Bronchial epithelial cell (primary cell): ENCODE data around the gene C2orf76. TPM values are rescaled to one million over a fixed set of nuclear protein-coding genes. Genes with fewer than 3 reads are reported as not detected.
A peak's percentile ranks its signal among the peaks of the same experiment; 100 is the strongest.

Experiments used
- DNase-seq: peaks from one replicate; pipeline ENCODE4 v3.0.0-alpha.2; 2010; ENCODE audit warnings: low read depth
- FAIRE-seq: peaks from 2 replicates; lab custom pipeline; 2011; peaks lifted over from hg19 to GRCh38; lab: Jason Lieb, UNC
- H3K27me3 ChIP-seq: 2 replicates; pipeline ENCODE4 v1.5.1; 2011; ENCODE audit warnings: low read length; ENCODE audit not compliant: control insufficient read depth, insufficient read depth
- H3K36me3 ChIP-seq: 2 replicates; pipeline ENCODE4 v1.5.1; 2011; ENCODE audit warnings: low read length; ENCODE audit not compliant: control insufficient read depth, insufficient read depth
- H3K4me3 ChIP-seq: 2 replicates; pipeline ENCODE4 v1.5.1; 2011; ENCODE audit warnings: mild to moderate bottlenecking, low read depth, low read length, control low read depth
- total RNA-seq: library from RNA; depleted of rRNA; stranded (reverse); fragments of >200 nt; gene quantifications from 2 replicates; pipeline ENCODE4 v1.2.1, GENCODE V29; 2014
- TF ChIP-seq, protein P1 (sequence below): IDR thresholded peaks from 2 replicates; pipeline ENCODE4 v1.5.1; 2011; ENCODE audit warnings: mild to moderate bottlenecking, moderate library complexity, low read length, control low read depth, inconsistent platforms; ENCODE audit not compliant: insufficient read depth, severe bottlenecking

Gene C2orf76
- total RNA-seq, 1 donor from 2014 or later: 4.7 TPM

DNA sequence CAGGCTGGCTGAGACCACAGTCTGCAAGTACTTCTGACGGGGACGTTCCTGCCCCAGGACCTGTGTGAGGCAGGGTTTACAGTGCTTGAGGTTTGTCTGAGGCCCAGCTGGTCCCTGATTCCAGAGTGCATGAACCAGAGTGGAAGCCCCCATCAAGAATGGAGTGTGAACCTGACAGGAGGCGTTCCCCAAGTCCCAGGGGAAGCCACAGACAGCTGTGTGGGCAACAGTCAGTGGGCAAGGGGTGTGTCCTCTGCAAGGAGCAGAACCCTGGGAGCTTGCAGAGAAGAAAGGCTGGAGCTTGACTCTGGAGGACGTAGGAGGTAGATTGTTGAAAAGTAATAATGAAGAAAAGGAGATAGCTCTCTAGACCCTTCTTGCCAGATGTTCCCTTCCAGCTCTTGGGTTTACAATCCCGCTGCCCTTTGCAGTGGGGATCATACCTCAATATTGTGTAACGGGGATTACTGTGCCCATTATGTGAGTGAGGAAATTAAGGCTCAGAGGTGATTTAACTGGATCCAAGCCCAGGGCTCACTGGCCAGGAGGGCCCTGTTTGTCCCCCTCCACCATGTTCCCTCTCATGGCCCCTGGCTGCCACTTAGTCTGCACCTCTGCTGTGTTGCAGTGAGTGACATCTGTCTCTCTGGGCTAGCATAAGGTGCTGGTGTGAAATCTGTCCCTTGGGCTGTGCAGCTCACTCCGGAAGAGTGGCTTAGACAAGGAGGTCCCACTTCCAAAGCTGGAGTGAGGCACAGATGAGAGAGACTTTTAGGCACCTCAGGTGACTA is 6.3 kb upstream of the C2orf76 start:
- TF ChIP-seq, protein P1, sequence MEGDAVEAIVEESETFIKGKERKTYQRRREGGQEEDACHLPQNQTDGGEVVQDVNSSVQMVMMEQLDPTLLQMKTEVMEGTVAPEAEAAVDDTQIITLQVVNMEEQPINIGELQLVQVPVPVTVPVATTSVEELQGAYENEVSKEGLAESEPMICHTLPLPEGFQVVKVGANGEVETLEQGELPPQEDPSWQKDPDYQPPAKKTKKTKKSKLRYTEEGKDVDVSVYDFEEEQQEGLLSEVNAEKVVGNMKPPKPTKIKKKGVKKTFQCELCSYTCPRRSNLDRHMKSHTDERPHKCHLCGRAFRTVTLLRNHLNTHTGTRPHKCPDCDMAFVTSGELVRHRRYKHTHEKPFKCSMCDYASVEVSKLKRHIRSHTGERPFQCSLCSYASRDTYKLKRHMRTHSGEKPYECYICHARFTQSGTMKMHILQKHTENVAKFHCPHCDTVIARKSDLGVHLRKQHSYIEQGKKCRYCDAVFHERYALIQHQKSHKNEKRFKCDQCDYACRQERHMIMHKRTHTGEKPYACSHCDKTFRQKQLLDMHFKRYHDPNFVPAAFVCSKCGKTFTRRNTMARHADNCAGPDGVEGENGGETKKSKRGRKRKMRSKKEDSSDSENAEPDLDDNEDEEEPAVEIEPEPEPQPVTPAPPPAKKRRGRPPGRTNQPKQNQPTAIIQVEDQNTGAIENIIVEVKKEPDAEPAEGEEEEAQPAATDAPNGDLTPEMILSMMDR: no peak
- Histone ChIP-seq H3K27me3 (no peaks in the 10 kb centered on the region), H3K36me3 (peaks cover 19% of the 10 kb centered on the region), H3K4me3 (no peak overlapping the region)
- no peak for DNase-seq
- no peak for FAIRE-seq

DNA sequence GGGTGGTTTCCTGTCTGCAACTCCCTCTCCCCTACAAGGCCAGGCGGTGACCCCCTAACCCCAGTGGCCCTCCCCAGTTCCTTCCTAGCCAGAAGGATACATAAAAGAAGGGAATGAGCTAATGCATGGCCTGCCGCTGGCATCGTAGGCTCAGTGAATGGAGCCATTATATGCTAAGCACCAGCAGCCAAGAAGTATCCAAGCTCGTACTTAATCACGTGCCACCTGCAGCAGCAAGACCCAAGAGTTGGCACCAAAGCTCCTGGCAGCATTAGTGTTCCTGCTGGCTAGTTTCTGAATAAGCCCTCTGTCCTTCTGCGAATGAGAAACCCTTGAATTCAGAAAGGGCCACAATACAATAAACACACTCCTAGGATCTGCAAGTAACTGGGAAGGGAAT is 4.5 kb upstream of the C2orf76 start:
- FAIRE-seq (no peak), DNase-seq (no peak)
- peaks cover 19% of the 10 kb centered on the region for H3K36me3 ChIP-seq
- H3K4me3 ChIP-seq: no peak overlapping the region
- no peaks in the 10 kb centered on the region for H3K27me3 ChIP-seq
- TF ChIP-seq, protein P1: no peak

DNA sequence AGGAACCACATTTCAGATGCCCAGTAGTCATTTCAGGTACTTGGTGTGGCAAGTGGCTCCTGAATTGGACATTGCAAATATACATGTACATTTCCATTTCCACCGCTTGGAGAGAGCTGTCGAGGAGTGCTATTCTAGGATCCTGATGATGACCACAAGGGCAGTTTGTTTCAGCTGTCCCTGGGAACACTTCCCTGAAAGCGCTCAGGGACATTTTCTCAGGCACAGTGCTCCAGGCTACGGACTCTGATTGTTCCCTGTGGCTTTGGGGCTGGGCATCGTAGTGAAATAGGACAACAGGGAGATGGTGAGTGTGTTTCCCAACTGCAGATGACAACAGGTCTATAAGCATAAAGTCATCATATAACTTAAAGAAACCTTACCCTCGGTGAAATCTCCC is 3.2 kb upstream of the C2orf76 start:
- no peak for FAIRE-seq
- DNase-seq: no peak
- TF ChIP-seq, protein P1: no peak
- H3K27me3 ChIP-seq: no peaks in the 10 kb centered on the region
- H3K4me3 ChIP-seq: no peak overlapping the region
- peaks cover 19% of the 10 kb centered on the region for H3K36me3 ChIP-seq

DNA sequence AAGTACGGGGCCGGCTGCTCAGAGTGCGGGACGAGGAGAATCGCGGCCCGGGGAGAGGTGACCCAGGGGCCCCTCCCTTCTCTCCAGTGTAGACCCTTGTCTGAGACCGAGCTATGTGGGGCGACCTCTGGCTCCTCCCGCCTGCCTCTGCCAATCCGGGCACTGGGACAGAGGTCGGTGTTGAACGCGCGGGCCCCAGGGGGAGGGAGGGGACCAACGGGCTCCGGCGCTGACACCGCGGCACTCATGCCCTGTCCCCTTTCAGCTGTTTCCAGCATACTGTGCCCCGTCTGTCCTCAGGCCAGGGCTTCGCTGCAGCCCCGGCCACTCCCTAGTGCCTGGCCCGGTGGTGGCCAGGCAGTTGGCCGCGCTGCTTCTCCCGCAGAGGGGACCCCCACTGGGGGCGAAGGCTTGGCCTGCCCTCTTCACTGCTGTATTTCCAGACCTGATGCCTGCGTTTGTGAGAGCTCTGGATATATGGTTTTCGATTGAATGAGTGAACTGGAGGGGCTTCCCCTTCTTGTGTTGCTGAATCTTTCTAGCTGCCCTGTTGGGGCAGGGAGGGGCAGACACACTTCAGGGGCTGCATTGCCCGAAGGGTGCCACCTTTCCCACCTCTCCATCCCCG is 952 bp upstream of the C2orf76 start:
- H3K4me3 ChIP-seq: peak overlapping the region; percentile 62
- H3K27me3 ChIP-seq: no peaks in the 10 kb centered on the region
- H3K36me3 ChIP-seq: peaks cover 12% of the 10 kb centered on the region
- FAIRE-seq: no peak
- DNase-seq: no peak
- TF ChIP-seq, protein P1: no peak

DNA sequence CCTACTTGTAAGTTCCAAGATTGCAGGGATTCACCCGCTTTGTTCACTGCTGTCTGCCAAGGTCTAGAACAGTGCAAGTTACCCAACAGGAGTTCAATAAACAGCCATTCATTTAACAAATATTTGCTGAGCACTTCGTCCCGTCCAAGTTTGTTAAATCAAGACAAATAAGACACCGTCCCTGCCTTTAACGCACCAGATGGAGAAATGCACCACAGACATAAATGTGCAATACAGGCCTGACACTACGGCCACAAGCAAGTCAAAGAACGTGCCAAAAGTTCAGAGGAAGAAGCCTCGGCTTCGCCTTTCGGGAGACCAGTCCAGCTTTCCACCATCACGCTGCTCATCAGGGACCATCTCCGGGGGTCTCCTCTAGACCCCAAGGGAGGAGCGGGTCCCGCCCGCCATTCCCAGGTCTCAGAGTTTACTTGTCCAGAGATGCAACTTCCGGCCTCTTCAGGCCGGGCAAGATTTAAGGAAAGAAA is 429 bp downstream of the C2orf76 start:
- DNase-seq (peak; percentile 30), FAIRE-seq (no peak)
- TF ChIP-seq, protein P1: no peak
- H3K36me3 ChIP-seq: peaks cover 8% of the 10 kb centered on the region
- no peaks in the 10 kb centered on the region for H3K27me3 ChIP-seq
- H3K4me3 ChIP-seq: peak overlapping the region; percentile 62
